HG03066 (cell line): Measurements from ENCODE around the gene PLCL1.
"Not testable (repeated sequence)": the region's sequence is repeated elsewhere in the genome, so short reads cannot be mapped to it uniquely, and the experiment has no call there.

Source experiments
- ATAC-seq: cut with Tn5 transposase; IDR thresholded peaks from one replicate; pipeline ENCODE4 v1.9.1; 2021; ENCODE audit warnings: low read depth; ENCODE audit not compliant: unreplicated experiment

PLCL1 gene

DNA sequence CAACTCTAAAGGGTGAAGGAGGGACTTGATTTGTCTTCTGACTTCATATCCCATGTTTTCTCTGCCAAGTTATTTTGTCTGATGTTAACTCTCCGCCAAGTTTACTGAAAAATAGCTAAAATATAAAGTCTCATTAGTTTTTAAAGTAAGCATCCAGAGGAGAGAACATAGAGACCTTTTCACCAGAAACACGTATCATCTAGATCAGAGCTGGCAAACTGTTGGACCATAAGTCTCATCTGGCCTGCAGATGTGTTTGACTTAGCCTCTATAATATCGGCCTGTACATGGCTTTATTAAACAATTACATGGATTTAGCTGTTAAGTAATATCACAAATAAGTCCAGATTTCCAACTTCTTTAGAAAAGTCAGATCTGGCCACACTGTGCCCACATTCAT, 182.6 kb downstream of the PLCL1 start:
- ATAC-seq: no peak

DNA sequence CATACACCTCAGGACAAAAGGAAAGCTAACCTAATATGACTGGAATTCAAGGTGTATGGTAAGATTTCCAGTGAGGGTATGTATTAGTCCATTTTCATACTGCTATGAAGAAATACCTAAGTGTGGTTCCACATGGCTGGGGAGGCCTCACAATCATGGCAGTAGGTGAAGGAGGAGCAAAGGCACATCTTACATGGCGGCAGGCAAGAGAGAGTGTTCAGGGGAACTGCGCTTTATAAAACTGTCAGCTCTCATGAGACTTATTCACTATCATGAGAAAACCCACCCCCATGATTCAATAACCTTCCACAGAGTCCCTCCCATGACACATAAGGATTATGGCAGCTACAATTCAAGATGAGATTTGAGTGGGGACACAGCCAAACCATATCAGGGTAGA, 186.0 kb downstream of the PLCL1 start:
- no peak for ATAC-seq

DNA sequence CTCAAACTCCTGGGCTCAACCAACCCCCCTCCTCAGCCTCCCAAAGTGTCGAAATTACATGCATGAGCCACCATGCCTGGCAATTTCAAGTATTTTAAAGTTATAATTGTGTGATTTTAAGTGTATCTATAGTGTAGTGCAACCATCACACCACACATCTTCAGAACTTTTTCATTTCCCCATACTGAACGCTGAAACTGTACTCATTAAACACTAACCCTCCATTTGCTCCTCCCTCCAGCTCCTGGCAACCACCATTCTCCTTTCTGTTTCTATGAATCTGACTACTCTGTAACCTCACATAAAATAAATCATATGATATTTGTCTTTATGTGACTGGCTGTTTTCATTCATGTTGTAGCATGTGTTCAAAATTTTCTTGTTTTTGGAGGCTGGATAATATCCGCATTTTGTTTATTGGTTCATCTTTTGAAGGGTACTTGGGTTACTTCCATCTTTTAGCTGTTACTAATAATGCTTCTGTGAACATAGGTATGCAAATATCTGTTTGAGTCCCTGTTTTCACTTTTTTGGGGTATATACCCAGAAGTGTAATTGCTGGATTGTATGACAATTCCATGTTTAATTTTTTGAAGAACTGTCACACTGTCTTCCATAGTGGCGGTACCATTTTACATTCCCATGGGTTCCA, 188.2 kb downstream of the PLCL1 start:
- ATAC-seq: peak; percentile 74

DNA sequence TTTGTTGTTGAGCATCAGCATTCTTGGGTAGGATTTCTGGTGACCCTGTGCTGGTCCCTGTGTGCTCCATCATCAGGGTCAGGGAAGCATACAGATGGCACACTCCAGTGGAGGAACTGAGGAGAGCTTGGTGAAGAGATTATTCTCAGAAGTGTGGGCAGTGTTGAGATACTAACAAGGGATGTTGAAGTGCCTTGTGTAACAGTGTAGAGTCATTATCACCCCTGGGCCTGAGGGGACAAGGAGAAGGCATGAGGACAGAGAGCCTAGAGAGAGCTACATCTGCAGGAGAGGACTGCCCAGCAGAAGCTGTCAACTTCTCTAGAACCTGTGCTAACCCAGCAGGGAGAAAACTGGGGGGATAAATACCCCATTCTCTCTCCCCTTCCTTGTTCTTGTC, 189.0 kb downstream of the PLCL1 start:
- ATAC-seq: no peak

DNA sequence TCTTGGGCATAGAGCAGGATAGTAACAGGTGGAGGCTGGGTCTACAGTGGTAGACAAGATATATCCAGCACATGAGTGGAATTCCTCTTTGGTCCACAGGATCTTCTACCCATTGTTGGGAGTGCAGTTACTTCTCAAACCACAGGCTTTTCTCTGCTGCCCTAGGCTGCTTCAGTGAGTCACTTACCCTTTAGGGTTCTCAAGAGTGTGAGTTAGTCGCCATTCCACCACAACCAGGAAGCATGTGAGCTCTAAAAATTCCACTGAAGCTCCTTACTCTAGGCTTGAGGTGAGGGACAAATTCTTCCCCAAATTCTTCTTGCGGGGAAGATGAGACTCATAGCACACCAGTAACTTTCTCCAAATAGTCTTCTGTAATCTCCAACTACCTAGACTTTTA, 189.4 kb downstream of the PLCL1 start:
- no peak for ATAC-seq

DNA sequence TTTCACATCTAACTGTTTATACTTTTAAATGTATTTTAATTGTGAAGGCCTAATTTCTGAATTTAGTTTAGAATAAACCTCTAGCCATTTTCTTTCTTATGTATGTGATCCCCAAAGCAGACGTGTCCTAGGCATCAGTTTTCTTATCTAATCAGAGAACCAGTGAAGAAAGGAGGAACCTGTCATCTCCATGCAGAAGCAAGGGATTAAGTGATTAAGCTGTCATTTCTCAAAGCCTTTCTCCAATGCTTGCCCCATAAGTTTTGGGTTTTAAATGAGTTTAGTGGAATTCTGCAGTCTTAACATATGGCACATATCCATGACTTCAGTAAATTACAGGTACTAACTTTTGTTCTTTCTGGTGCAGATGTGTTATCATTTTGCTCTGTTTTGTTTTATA, 190.4 kb downstream of the PLCL1 start:
- no peak for ATAC-seq

DNA sequence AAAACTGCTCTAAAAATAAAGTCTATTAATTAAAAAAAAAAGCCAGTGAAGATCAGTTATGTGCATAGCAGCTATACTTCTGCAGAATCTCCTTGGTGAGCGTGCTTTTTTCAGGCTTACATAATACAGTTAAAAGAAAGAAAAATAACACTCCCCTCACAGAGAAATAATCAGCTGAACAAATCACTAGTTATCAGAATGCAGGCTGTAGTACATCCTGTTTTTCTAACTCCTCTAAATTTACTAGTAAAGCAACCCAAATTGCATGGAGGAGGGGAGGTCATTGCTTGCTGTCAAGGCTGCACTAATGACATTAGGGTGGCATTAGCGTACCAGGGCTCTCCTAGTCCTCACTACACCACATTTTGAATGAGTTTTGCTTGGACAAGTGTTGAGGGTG, 192.2 kb downstream of the PLCL1 start:
- ATAC-seq: no peak

DNA sequence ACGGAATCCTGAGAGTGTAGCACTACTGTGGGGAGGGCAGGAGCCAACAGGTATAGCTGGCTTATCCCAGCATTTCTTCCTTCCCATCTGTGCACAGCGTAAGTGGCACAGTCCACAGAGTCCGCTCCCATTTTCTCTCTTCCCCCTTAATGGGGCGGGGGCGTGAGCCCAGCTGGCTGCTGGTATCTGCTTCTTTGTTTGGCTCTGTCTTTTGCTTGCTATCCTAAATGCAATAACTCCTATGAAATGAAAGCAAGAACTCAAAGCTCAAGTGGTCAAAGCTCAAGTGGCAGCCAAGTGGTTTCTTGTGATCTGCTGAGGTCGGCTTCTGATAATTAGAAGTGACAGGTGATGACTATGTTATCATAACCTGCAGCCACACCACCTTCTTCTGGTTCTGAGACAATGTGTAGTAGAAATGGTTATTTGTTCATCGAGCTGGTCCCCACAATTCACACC, 192.7 kb downstream of the PLCL1 start:
- no peak for ATAC-seq

DNA sequence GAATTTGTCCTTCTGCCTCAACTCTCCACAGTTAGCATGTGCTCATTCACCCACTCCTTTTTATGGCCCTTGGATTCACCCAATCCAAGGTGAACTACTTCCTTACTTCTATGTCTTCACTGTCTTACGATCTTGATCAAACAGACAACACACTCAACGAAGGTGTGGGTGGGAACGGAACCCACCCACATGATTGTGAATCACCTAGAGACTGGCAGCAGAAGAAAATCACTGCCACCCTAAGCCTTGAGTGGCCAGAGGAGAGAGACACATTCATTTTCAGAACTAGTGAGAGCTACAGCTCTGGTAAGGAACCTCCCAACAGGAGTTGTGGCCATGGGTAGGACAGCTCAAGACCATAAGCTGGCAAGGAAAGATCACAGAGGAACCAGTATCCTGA, 194.3 kb downstream of the PLCL1 start:
- no peak for ATAC-seq

DNA sequence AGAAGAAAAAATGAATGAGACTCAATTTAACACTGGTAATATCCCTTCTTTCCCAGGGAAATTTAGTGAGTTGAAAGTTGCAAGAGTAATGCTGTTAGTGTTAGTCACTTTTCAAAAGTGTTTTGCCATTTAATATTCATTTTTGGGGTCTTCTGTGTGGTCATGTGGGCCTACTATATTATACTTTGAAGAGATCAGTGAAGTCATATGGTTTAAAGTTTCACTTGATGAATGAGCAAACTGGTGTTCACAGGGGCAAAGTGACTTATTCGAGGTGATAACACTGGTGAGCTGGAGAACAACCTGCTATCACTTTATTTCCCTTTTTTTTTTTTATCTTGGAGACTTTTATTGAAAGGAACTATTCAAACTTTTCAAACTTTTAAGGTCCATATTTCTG, 196.0 kb downstream of the PLCL1 start:
- no peak for ATAC-seq

DNA sequence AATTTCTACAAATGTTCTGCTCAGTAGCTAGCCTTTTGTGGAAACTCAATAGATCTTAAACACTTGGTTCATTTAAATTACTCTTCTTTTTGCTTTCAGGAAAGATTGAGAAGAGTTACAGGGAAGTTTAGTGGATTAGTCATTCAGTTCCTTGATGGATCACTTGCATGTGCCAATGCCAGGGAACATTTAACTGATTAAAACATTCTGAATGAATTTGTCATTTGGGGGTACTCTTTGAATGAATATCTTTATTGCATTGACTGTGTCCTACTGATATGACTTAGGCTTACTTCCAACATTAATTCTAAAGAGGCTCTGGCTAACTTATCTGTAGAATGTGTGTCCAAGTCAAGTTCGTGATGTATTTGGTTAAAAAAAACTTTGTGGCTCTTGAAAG, 199.8 kb downstream of the PLCL1 start:
- ATAC-seq: no peak

DNA sequence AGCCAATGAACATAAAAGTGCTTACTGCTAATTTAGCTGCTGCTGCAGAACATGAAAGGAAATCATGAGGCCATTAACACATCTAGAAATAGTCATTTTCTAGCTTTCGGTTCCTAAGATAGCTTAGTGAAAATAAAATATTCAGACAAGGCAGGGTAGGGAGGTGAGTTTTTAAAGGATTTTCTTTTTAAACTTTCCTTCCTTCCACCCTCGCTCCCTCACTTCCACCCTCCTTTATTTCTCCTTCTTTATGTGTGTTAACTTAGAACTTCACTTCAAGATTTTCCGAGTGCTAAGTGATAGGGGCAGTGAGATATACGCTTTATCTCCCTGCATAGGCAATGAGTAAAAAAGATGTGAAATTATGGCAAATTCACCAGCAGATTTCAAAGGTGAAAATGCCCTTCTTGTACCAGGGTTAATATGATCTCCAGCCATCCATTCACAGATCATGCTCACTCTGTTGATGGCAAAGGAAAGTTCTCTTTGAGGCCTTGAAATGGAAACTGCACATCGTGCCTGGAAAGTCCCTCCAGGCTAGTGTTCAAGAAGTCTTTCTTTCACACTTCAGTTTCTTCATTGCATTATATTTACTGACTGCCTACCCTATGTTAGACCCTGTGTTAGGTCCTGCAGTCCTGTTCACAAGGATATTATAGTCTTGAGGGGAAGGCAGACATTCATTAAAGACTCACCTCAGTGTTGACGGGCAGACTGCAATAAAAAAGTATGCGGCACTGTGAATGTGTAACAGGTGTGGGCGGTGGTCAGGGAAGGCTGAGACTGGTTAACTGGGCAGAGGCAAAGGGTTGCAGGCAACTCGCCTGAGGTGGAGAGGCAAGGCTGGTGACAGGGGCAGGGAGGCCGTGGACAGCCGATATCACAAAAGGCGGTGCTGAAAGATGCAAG, 200.8 kb downstream of the PLCL1 start:
- ATAC-seq: peak; percentile 74

DNA sequence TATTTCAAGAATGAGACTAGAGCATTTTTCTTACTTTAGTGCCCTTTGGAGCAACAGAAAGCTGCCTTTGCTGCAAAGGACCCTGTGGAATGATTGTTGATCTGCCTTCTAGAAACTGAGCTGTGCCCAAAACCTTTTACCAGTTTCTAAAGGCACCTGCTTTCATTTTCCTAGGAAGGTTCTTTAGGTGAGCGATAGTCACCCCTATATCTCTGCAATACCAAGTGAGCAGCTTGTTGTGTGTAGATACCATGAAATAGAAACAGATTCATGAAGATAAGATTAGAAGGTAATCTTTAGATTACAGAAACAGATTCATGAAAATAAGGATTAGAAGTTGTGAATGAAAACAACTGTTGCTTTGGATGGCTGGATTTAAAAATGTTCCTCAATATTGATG, 202.3 kb downstream of the PLCL1 start:
- ATAC-seq: no peak

DNA sequence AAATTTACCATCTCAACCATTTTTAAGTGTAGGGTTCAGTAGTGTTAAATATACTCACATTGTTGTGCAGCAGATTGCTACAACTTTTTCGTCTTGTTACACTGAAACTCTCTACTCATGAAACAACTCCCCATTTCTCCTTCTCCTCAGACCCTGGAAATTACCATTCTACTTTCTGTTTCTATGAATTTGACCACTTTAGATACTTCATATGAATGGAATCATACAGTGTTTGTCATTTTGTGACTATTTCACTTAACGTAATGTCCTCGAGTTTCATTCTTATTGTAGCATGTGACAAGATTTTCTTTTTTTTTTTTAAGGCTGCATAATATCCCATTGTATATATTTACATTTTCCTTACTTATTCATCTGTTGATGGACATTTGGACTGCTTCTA, 203.8 kb downstream of the PLCL1 start:
- ATAC-seq: no peak

DNA sequence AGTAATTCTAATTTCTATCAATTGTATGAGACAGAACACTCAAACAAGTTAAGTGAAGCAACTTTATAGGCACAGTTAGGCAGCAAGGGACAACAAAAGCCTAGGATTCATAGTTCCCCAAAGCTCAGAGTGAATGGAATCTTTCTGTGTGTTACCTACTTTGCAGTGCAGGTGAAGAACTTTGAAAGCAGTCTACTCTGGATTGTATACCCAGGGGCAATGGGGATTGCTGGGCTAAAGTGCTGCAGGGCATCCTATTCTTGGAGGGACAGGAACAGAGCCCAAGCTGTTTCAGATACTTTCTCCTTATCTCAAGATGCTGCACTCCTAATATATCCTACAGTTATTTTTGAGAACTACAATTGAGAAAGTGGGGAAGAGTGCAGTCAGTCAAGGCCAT, 207.6 kb downstream of the PLCL1 start:
- no peak for ATAC-seq

DNA sequence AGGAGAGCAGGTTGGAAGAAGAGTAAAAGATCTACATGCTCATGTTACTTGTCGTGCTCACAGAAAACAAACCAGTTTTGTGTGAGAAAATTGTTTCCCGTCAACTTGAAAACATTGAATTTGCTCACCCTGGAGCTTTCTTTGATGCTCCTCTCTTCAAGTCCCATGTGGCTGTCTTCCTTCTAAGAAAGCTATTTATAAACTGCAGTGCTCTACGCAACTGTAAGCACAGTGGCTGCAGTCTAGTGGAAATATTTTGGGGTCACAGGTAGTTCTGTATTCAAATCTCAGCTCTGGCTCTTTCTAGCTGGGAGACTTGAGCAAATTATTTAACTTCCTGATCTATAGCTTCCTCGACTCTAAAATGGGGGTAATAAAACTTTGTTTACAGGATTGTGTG, 211.8 kb downstream of the PLCL1 start:
- ATAC-seq: no peak

DNA sequence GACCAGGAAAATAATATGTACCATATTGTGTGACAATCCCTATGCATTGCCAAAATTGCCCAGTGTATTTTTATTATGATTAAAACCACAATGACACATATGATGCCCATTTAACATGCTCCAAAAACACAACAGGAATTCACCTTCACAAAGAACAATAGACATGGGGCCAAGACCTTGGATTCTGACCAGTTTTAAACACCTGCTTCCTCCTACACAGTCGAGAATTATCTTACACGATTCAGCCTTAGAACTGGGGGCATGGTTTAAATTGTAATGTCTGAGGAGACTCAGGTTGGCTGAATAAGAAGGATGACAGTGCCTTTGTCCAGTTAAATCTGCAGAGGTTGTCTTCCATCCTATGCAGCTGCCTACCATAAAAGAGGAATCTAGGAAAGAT, 212.7 kb downstream of the PLCL1 start:
- ATAC-seq: no peak

DNA sequence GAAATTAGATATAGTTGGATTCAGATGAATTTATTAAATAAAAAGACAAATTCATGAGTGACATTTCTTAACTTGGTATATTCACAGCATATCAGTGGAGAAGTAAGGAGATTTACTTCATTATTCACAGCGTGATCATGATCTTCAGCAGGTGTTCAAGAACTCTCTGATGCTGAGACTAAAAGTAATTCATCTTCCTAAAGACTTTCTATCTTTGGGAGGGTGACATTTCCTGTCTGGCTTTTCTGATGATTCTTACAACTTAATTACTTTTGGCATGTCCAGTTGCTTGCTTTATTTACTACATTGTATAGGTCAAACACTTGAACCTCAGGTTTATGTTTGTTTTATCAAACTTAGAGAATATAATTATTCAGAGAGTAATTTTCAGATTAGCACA, 224.6 kb downstream of the PLCL1 start:
- ATAC-seq: no peak

DNA sequence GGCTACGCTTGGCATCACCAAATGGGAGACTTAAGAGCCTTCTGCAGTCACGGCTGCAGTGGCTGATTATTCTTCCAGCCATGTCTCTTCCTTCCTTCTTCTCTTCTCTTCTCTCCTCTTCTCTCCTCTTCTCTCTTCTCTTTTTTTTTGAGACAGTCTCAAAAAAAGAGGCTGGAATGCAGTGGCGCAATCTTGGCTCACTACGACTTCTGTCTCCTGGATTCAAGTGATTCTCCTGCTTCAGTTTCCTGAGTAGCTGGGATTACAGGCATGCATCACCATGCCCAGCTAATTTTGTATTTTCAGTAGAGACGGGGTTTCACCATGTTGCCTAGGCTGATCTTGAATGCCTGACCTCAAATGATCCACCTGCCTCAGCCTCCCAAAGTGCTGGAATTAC, 225.2 kb downstream of the PLCL1 start:
- not testable (repeated sequence) for ATAC-seq

DNA sequence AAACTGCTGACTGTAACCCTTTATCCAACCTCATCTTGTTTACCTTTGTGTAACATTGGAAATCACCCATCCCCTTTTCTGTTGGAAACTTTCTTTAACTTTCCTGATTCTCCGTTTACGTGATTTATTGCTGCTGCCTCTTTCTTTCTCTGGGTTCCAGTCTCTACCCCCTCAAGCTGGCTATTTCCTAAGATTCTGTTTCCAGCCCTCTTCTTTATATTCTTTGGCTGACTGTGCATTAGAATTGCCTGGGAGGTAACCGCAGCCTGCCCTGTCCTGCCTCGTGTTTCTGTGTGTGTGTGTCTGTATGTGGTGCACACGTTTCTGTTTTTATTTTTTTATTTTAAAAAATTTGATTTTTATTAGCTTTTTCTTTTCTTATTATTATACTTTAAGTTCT, 229.2 kb downstream of the PLCL1 start:
- ATAC-seq: no peak

DNA sequence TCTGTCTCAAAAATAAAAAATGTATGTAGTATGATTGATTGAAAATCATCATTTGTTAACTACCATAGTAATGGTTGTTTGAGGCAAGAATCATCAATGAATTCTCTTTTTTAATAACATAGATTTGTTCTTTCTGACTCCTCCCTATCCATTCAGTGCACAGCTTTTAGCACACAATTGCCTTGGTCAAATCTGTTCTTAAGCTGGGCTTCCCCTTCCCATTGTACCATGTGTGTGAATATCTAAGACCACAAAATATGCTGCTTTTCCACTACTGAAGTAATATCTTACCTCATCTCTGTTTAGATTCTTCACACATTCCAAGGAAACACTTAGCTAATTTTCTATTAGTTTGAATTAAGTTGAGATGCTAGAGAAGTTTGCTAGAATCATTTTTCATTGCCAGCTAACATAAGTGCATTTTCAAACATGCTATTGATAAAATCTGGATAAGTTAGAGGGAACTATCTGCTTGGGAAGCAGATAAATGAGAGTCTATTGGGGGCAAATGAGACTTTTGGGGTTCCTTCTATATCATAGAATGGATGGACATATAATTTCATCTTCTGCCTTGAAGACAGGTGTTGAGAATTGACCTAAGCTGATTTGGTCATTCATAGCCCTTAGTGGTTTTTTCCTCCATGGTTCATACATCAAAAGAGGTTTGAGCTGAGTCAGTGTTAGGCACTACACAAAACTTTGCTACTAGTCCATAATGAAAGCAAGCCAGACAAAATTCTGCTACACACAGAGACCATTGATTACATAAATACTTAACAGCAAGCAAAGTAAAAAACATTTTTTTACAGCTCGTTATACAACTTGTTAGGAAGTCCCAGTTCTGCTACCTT, 231.9 kb downstream of the PLCL1 start:
- ATAC-seq: no peak
